Measurements from ENCODE around the gene ACP4.
"Not testable (repeated sequence)": the region's sequence is repeated elsewhere in the genome, so short reads cannot be mapped to it uniquely, and the experiment has no call there.

The ACP4 gene

DNA sequence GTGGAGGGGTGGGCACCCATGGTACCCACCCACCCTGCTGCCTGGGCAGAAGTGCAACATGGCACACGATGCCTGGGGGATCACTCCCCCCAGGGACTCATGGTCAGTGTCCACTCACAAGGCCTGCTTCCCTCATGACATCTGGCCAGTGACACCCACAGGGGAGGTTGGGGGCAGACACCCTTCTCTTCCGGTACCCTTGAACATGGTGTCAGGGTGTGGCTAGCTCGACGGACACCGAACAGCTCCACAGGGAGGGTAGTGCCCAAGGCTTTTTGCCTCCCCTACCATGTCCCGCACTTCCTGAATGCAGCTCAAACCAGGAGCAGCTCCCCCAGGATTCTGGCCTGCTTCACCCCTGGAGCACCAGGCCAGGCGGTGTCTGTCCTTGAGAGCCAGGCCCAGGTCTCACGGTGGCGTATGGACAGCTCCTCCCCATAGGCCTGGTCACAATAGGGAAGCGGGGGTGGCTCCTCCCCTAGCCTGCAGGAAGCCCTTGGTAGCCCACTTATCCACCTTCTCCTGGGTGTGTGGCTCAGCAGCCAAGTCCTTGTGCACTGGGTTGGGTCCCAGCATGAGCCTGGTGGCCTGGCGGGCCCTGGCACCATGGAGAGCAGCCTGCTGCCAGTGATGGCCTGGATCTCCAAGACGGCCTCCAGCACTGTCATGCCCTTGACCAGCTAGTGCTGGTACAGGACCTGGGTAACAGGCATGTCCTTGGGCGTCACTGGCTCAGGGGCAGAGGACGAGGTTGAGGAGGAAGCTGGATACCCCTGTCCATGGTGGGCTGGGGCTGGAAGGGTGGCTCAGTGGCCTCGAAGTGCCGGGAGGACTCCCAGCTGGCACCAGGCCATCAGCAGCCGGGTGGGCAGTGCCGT is 7.8 kb downstream of the ACP4 start:
- DNase-seq, result no peak

DNA sequence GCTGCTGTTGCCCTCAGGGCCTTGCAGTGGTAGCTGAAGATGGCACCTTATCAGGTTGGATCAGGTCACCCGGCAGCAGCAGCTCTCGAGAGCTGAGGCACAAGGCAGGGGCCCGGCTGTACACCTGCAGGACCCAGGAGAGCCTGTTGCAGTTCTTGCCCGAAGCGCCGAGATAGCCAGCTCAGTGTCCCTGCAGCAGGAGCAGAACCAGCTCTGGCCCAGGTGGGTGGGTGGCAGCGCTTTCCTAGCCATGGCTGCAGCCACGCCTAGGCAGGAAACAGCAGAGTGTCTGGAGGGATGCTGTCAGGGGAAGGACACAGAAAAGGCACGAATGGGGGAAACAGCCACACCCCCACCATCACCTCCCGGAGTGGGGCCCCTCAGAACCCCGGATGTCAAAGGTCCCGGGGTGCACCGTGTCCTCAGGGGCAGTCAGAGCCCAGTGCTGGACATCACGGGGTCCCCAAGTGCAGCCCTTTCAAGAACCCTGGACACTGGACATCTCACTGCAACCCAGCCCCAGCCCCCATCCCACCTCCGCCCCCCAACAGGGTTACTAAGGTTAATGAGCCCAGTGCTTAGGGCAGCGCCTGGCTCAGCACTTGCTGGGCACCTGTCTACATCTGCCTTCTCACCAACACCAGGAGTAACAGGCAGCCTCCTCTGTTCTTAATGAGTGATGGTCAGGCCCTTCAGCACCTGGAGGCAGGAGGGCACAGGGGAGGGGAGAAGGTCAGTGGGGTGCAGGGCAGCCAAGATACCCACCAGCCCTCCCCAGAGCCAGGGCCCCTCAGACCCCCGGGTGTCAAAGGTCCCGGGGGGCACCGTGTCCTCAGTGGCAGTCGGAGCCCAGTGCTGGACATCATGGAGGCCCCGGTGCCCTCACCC is 8.7 kb downstream of the ACP4 start:
- DNase-seq, result no peak

DNA sequence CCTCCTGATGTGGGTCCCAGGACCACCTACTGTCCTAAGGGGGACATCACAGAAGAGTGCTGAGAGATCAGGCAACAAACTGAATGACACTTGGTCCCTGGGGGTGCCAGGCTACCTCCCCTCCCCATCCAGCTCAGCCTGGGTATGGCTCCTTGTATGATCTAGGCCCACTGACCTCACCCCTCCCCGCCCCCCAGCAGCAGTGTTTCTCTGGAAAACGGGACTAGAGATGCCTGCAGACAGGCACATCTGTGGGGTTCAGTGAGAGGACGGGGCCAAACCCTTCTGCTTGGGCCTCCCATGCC is 9.3 kb downstream of the ACP4 start:
- no peak for DNase-seq

DNA sequence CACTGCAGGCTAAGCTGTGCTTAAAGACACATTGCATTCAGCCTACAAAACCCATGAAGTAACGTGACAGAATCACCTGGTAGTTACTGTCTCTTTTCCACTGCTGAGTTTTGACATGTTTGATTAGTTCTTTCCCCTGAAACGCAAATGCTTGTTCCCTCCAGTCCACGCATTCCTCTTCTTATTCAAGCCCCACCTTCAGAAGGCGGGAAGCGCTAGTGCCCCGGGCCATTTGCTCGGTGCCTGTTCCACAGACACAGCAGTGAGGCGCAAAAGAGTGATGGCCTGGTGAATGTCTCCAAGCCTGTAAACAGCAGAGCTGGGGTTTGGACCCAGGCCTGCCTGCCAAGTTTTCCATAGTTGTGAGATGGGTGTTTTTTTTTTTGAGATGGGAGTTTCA is 10.9 kb downstream of the ACP4 start:
- DNase-seq, result no peak

DNA sequence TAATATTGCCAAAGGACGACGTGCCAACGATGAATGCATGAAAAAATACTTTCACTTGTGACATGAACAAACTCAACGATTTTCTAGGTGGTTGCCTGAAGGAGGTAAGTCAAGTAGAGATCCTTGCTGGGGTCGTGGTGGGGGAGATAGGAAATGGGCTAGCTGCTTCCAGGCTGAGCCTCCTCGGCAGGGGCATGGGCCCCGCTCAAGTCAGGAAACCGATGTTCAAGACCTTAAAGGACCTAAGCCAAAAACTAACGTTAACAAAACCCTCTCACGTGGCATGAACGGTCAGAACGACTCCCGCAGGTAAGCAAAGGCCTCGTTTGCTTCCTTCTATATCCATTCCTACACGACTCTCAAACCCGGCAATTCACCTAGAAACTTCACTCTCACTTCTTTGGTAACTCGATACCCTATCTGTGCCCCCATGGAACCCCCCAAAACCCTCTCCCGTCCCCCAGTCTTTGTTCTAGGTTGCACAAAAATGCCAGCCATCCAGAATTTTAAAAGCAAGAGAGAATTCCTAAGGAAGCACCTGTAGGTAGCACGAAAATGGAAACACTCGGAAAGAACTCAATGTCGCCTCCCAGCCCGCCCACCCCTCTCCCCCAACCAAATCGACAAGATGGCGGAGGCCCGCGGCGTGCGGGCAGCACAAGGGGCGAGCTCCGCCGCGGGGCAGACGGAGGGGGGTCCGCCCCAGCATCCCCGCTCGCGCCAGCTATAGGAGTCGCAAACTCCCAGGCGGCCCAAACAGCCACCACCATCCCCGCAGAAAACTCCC is 13.6 kb downstream of the ACP4 start:
- DNase-seq, result no peak

DNA sequence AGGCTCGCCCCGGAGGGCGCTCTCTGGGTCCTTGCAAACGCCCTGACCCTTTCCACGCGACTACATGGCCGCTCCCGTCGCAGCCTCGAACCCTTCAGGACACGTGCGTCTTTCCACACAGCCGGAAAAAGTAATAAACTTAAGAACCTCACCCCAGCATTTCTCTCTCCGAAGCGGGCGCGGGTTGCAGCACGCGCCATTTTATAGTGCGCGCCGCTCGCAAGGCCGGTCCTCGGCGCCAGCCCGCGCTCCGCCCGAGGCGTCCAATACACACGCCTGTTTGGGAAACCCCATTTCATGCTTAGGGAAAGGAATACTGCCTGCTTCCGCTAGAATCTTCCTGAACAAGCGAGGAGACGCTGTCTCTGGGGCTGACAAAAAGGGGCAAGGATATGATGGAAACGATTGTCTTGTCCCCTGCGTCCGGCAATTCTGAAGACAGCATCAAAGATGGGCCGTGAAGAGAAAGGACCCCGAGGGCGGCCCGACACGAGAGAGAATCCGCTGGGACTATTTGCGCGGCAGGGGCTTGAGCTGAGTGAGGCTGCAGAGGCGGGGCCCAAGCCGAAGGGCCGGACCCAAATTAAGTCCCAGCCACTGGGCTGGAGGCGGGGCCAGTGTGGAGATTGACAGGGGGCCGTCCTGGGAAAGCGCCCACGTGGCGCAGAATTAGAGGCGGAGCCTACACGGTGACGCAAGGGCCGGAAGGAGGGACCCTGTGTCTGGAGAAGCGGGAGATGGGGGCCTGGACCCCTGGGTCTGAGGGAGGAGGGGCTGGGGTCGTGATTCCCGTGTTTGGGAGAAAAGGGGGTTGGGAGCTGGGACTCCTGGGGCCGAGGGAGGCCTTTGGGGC is 14.4 kb downstream of the ACP4 start:
- peak; percentile 99 for DNase-seq

DNA sequence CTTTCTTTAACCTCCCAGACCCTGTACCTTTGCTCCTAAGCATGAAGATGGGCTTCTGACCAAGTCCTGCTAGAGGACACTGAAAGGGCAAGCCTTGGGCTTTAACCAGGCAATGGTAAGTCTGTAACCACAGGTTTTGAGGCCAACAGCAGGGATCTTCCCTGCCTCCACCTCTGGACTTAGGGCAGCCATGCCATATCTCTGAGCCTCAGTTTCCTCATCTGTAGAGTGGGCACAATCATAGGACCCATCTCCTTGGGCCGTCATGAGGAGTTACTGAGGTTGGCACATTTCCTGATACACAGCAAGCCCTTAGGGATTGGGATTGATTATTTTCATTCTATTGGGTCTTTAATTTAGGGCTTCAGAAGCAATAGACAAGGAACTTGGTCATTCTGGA is 18.6 kb downstream of the ACP4 start:
- DNase-seq, result no peak

DNA sequence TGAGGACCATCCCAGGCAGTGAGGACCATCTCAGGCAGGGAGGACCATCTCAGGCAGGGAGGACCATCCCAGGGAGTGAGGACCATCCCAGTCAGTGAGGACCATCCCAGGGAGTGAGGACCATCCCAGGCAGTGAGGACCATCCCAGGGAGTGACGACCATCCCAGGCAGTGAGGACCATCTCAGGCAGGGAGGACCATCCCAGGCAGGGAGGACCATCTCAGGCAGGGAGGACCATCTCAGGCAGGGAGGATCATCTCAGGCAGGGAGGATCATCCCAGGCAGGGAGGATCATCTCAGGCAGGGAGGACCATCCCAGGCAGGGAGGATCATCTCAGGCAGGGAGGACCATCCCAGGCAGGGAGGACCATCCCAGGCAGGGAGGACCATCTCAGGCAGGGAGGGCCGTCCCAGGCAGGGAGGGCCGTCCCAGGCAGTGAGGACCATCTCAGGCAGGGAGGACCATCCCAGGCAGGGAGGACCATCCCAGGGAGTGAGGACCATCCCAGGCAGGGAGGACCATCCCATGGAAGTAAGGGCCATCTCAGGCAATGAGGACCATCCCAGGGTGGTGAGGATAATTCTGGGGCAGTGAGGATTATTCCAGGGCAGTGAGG is 21.5 kb downstream of the ACP4 start:
- not testable (repeated sequence) for DNase-seq

DNA sequence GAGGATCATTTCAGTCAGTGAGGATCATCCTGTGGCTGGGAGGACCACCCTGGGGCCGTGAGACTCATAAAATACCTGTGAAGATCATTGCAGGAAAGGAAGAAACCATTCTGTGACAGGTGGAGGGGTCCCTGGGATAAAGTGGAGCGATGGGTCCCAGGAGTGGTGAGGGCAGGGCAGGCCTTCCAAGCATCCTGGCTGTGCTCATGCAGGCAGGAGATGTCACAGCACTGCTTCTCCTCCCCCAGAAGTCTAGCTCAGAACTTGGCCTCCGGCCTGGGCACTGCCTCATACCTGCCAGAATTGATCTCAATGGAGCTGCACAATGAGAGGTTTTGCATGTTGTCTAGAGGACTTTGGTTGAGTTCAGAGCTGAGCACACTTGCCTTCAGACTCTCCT is 22.3 kb downstream of the ACP4 start:
- DNase-seq, result no peak

DNA sequence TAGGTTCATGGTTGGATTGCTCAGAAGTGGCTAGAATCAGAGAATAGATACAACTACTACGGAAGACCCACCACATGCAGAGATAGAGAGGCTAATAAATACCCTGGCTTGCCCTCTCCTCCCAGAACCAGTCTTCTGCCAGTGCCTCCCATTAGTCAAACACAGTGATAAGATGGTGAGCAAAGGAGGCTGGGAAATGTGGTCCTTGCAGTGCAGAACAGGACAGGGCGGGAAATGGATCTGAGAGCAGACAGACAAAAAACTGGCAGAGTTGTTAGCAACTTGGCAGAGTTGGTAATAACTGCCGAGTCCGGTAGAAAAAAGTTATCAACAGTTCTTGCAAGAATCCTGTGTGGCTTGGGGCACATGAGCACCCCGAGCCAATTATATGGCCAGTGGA is 24.7 kb downstream of the ACP4 start:
- no peak for DNase-seq

DNA sequence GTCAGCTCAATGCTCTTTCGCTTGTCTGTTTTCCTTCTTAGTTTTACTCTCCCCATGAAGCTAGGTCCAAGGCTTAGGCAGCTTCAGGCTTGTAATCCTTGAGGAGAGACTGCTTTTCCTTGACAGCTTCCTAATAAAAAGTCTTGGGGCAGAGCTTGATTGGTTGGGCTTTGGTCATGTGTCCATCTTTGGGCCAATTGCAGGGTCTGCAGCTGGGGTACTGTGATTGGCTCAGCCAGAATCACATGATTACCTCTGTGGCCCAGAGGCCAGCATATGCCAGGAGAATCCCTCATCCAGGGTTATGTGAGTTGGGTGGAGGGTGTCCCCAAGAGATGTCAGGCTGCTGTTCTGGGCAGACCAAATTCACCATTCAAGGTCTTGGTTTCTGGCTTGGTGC is 25.2 kb downstream of the ACP4 start:
- DNase-seq, result no peak

DNA sequence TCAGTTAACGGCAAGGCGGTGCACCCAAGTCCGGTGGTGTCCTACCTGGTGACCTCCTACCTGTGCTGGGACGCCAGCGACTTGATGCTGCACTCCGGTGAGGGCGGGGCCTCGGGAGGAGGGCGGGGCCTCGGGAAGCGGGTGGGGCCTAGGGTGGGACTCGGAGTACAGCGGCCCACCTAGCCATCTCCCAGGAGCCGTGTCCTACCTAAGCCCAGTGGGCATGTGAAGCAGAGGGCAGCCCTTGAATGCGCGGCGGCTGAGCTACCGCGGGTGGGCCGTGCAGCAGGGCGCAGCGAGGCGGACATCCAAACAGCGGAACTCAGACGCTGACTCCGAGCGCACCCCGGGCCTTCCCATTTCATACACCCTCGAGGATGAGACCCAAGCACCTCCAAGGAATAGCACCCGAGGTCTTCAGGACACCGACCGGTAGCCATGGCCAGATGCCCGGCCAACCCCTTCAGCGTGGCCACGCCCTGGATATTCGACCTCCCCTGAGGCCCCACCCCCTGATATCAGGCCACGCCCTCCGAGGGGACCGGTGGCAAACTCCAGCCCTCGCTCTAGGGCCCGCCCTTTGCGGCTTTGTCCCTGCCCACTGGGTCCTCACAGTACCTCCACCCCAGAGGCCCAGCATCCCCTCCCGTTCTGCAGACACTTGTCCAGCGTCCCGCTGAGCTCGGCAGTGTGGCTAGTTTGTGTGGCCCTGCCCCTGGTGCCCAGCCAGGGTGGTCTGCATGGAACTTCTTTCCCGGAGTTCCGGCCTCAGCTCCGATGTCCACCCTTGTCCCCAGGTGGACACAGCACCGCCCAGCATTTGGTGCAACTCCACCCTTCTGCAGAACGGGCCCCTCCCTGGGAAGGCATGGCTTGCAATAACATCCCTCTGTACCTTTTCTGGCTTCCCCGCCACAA is 28.0 kb downstream of the ACP4 start:
- no peak for DNase-seq

DNA sequence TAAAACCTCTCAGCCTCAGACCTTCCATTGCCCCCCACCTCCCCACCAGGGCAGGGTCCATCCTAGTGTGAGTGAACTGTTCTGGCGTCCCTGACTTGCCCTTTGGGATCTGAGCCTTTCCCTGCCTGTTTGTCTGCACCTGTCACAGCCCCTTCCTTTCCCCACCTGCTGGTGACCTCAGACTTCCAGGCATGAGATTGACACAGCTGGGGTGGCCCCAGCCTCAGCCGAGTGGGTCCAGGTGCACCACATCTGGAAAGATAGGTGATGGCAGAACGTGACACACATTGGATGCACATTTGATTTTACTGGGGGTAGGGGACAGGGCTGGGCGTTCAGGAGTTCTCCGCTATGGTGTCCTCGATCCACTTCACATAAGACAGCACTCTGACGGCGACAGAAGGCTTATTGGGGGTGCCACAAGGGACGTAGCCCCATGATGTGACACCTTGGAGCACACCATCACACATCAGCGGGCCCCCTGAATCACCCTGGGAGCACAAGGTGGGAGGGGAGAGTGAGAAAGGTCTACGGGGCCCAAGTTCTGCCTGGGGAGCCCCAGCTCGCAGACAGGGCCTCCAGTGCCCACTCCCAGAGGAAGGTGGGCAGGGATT is 28.8 kb downstream of the ACP4 start:
- no peak for DNase-seq

DNA sequence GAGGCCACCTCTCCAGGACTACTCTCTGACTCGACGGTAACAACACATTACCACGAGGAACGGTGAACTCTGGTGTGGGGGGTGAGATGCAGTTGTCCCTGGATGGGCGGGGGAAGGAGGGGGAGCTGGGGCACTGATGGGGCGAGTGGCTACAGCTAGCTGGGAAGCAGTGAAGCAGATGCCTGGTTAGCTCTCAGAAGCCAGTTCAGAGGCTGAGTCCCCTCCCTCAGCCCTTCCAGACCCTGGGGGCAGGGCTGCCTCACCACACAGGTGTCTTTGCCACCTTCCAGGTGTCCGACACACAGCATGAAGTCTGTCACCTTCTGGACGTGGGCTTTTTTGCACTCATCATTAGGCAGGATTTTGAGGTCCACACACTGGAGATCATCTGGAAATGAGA is 29.4 kb downstream of the ACP4 start:
- no peak for DNase-seq

DNA sequence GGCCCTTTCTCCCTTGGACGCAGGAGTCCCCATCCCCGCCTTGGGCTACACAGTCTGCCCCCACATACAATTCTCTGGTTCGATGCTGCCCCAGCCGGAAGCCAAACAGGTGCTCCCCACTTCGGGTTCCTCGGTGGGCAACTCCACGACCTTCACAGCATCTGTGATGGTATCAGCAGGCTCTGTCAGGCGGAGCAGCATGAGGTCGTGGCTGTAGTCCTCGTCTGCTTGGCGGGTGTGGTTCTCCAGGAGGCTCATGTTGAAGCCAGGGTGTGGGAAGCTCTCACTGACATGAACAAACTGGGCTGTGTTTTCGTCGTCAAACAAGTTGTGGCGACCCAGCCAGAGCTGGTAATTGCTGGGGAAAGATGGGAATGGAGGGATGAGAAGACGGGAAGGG is 29.9 kb downstream of the ACP4 start:
- no peak for DNase-seq

DNA sequence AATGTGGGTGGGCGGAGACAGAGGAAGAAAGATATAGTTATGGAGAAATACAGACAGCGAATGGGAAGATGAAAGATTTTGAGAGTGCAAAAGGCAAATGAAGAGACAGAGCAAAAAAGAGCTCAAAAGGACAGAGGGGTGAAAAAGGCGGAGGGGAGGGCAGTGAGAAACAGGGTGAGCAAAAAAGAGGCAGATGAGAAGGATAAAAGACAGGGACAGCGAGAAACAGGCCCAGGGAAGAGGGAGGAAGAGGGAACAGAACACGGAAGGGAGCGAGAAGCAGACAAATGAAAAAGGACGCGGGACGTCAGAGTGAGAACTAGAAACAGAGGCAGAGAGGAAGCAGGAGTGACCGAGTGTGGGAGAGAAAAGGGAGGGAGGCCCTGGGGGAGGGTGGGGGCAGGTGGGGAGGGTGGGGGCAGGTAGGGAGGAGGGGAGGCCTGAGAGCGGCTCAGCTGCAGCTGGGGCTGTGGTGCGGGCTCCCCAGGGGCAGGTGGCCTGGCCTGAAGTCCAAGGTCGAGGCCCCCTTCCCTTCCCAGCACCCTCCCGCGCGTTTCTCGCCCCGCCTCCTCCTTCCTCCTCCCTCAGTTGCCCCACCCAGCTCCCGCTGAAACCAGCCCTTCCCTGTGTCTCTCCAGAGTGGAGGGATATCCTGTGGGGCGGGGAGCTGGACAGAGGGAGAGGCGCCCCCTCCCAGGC is 30.5 kb downstream of the ACP4 start:
- no peak for DNase-seq

DNA sequence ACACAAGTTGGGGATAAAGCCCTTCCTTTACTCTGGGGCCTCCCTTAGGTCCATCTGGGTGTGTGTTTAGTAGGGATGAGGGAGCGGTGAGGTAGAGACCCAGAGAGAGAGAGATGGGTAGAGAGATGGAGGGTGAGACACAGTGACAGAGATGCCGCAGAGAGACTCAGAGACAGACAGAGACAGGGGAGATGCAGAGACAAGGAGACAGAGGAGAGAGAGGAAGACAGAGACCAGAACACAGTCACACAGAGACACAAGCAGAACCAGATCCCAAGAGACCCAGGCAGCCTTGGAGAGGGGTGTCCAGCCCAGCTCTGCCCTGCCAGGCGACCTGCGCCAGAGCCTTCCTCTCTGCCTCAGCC is 31.0 kb downstream of the ACP4 start:
- DNase-seq, result no peak

DNA sequence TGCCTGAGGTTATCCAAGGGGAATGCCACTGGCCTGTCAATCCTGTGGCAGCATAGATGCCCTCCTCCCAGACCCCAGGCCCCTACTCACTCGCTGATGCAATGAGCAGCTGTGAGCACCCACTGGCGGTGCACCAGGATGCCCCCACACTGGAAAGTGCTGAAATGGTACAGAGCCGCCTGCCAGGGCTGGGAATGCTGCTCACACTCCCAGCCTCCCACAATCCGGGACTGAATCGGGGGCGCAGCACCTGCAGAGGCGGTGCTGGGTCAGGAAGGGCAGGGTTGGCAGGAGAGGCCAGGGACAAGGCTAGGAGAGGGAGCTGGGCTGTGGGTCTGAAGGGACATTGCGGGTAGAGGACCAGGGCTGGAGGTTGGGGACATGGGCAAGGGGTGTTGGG is 31.4 kb downstream of the ACP4 start:
- DNase-seq, result no peak

DNA sequence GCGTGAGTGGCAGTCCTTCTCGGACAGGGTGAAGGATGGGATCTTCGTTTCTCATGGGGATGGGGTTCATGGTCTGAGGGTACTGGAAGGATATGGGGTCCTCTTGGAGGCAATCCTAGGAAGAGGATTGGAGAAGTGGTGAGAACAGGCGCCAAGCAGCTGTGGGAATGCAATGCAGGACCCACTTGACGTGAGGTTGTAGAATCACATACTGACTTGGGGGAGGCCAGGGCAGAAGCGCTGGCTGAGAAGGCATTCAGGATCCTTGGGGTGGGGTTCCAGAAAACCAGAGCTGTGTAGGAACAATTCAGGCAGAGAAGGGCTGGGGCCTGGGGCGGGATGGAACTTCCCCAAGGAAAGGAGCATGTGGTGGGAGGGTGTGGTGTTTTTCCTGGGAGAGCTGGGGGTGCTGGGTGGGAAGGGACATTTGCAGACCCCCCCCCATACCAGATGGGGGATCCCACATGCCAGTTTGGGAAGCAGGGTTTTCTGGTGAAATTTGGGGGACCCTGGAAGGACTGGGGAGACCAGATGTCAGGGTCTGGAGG is 32.5 kb downstream of the ACP4 start:
- no peak for DNase-seq

Measured in fibroblast of skin of right quadriceps (primary cell).